Endothelial cell of umbilical vein (primary cell): ENCODE measurements around the gene DNAJC30. TPM values are rescaled to one million over a fixed set of nuclear protein-coding genes. Genes with fewer than 3 reads are reported as not detected.
"Not testable (repeated sequence)": the region's sequence is repeated elsewhere in the genome, so short reads cannot be mapped to it uniquely, and the experiment has no call there.

Source experiments
- BruUV-seq: library from RNA; stranded (reverse); fragments of 400-500 nt; replicated peaks from 2 replicates; lab custom pipeline; 2021; lab: Mats Ljungman, UMichigan
- CTCF ChIA-PET: fragments of 300-600, 350-600 bp; sonication (Branson Sonifier 250); formaldehyde crosslinking; loops from one replicate; lab custom pipeline; 2021; ENCODE audit warnings: antibody characterized with exemption, inconsistent platforms; lab: Charles Lee
- POLR2A ChIA-PET: fragments of 300-600, 350-600 bp; sonication (Branson Sonifier 250); formaldehyde crosslinking; loops from one replicate; lab custom pipeline; 2021; ENCODE audit warnings: antibody characterized with exemption, inconsistent platforms; lab: Charles Lee
- DNase-seq: peaks from one replicate; pipeline ENCODE4 v3.0.0-alpha.2; 2011; ENCODE audit warnings: low read depth, low spot score
- FAIRE-seq: peaks from 2 replicates; lab custom pipeline; 2011; peaks lifted over from hg19 to GRCh38; lab: Jason Lieb, UNC
- H2AFZ ChIP-seq: 2 replicates; pipeline ENCODE4 v1.6.0; 2012; ENCODE audit warnings: low read depth, low read length, control low read depth, inconsistent platforms
- H3K27ac ChIP-seq: 2 replicates; pipeline ENCODE4 v1.5.1; 2011; ENCODE audit warnings: low read depth, mild to moderate bottlenecking, control low read depth, low read length, moderate library complexity; ENCODE audit not compliant: insufficient read depth
- H3K27me3 ChIP-seq, 2 experiments: 2 replicates each; pipeline versions ENCODE4 v1.6.0 to v1.6.1; 2011; ENCODE audit warnings: low read length in 2 of 2, mixed read lengths in 1 of 2; ENCODE audit not compliant: control insufficient read depth in 2 of 2, insufficient read depth in 2 of 2
- H3K36me3 ChIP-seq, 2 experiments: 2 replicates in 1 of 2; 3 replicates in 1 of 2; pipeline ENCODE4 v1.5.1; 2011; ENCODE audit warnings: low read length in 2 of 2, mild to moderate bottlenecking in 1 of 2, moderate library complexity in 1 of 2; ENCODE audit not compliant: control insufficient read depth in 2 of 2, insufficient read depth in 2 of 2; ENCODE audit errors: extremely low read depth in 1 of 2
- H3K4me1 ChIP-seq: 3 replicates; pipeline ENCODE4 v1.5.1; 2011; ENCODE audit warnings: mild to moderate bottlenecking, low read length; ENCODE audit not compliant: control insufficient read depth, insufficient read depth; ENCODE audit errors: extremely low read depth
- H3K4me2 ChIP-seq: 2 replicates; pipeline ENCODE4 v1.6.1; 2011; ENCODE audit warnings: low read length, control low read depth, mixed read lengths; ENCODE audit not compliant: insufficient read depth
- H3K4me3 ChIP-seq, 3 experiments: fragments of 200-600 bp in 1 of 3; sonication (generic), shearing (Covaris generic) in 1 of 3; replicated peaks in 1 of 3; 2 replicates each; pipeline ENCODE4 v1.5.1; 2011 to 2016; ENCODE audit warnings: control low read depth in 3 of 3, low read length in 3 of 3, mild to moderate bottlenecking in 2 of 3, inconsistent platforms in 1 of 3, low read depth in 1 of 3, moderate library complexity in 1 of 3; ENCODE audit not compliant: insufficient read depth in 1 of 3
- H3K79me2 ChIP-seq: 2 replicates; pipeline ENCODE4 v1.6.0; 2012; ENCODE audit warnings: low read length, inconsistent platforms; ENCODE audit not compliant: control insufficient read depth, insufficient read depth
- H3K9ac ChIP-seq: replicated peaks from 2 replicates; pipeline ENCODE3; 2011; ENCODE audit warnings: low read length, control low read depth; ENCODE audit not compliant: insufficient read depth; ENCODE audit errors: extremely low read depth
- H3K9me1 ChIP-seq: replicated peaks from 3 replicates; pipeline ENCODE4 v1.6.0; 2011; ENCODE audit warnings: mild to moderate bottlenecking, low read length; ENCODE audit not compliant: control insufficient read depth, insufficient read depth; ENCODE audit errors: extremely low read depth
- H3K9me3 ChIP-seq: replicated peaks from 2 replicates; pipeline ENCODE4 v1.5.1; 2012; ENCODE audit warnings: low read length, inconsistent platforms; ENCODE audit not compliant: control insufficient read depth, insufficient read depth
- H4K20me1 ChIP-seq: replicated peaks from 2 replicates; pipeline ENCODE3; 2011; ENCODE audit warnings: mild to moderate bottlenecking, low read length; ENCODE audit not compliant: control insufficient read depth, insufficient read depth; ENCODE audit errors: extremely low read depth
- CTCF ChIP-seq, 2 donors: IDR thresholded peaks; 1 replicate in 1 of 2; 2 replicates in 1 of 2; pipeline ENCODE4 v1.5.1; 2011; ENCODE audit warnings: low read length in 2 of 2, mild to moderate bottlenecking in 2 of 2, moderate library complexity in 2 of 2, control low read depth in 1 of 2, inconsistent platforms in 1 of 2, low read depth in 1 of 2; ENCODE audit not compliant: insufficient read depth in 1 of 2; ENCODE audit errors: extremely low read depth in 1 of 2
- EZH2 ChIP-seq: IDR thresholded peaks from 2 replicates; pipeline ENCODE4 v1.6.1; 2012; ENCODE audit warnings: borderline replicate concordance, low read depth, mild to moderate bottlenecking, moderate library complexity, low read length, inconsistent platforms; ENCODE audit not compliant: severe bottlenecking
- FOS ChIP-seq: IDR thresholded peaks from 2 replicates; pipeline ENCODE4 v1.6.1; 2011; ENCODE audit warnings: mild to moderate bottlenecking, low read length, moderate library complexity, borderline replicate concordance; ENCODE audit not compliant: insufficient read depth
- GATA2 ChIP-seq: IDR thresholded peaks from 2 replicates; pipeline ENCODE4 v1.7.0; 2011; ENCODE audit warnings: low read depth, mild to moderate bottlenecking, moderate library complexity, mixed read lengths, low read length; ENCODE audit not compliant: insufficient read length, insufficient read depth
- JUN ChIP-seq: IDR thresholded peaks from 2 replicates; pipeline ENCODE4 v1.6.1; 2011; ENCODE audit warnings: borderline replicate concordance, low read depth; ENCODE audit not compliant: insufficient read length, insufficient read depth
- MAX ChIP-seq: IDR thresholded peaks from 2 replicates; pipeline ENCODE4 v1.6.1; 2011; ENCODE audit not compliant: insufficient read depth, insufficient read length
- MYC ChIP-seq: IDR thresholded peaks from one replicate; pipeline ENCODE4 v1.6.1; 2011; ENCODE audit warnings: mild to moderate bottlenecking, low read depth, low read length
- POLR2A ChIP-seq: IDR thresholded peaks from 2 replicates; pipeline ENCODE4 v1.6.1; 2012; ENCODE audit warnings: low read depth, mild to moderate bottlenecking, control low read depth, low read length
- POLR2AphosphoS5 ChIP-seq: IDR thresholded peaks from 2 replicates; pipeline ENCODE4 v1.6.1; 2012; ENCODE audit warnings: low read depth, mild to moderate bottlenecking, control low read depth, low read length, moderate library complexity; ENCODE audit not compliant: insufficient read depth
- dilution Hi-C: fragments of 300-500 bp; cut with MboI; formaldehyde crosslinking; loops from one replicate; pipeline ENCODE4 v1.15.0; 2019; ENCODE audit warnings: low sequenced_read_pairs; ENCODE audit not compliant: extremely low pct_ligation_motif_present
- intact Hi-C: fragments of 100-400 bp; cut with micrococcal nuclease; formaldehyde crosslinking; loops from one replicate; pipeline ENCODE4 v1.10.0; 2022
- polyA plus RNA-seq, 4 experiments: library from polyadenylated mRNA; depleted of rRNA in 3 of 4; stranded (reverse) in 3 of 4; unstranded in 1 of 4; fragments of >200 nt; gene quantifications; 2 replicates each; pipeline versions ENCODE4 v1.2.1 to v1.2.3, GENCODE V29; 2011 to 2012; ENCODE audit warnings: missing spikeins in 1 of 4
- total RNA-seq: library from RNA; stranded (reverse); gene quantifications from 2 replicates; pipeline ENCODE4 v1.2.3, GENCODE V29; 2021

The DNAJC30 gene
- total and polyA plus RNA-seq, 2 donors (not counting 3 experiments of a cell fraction or from before 2014, with no cell fraction given): 10.6 to 11.9 TPM

DNA sequence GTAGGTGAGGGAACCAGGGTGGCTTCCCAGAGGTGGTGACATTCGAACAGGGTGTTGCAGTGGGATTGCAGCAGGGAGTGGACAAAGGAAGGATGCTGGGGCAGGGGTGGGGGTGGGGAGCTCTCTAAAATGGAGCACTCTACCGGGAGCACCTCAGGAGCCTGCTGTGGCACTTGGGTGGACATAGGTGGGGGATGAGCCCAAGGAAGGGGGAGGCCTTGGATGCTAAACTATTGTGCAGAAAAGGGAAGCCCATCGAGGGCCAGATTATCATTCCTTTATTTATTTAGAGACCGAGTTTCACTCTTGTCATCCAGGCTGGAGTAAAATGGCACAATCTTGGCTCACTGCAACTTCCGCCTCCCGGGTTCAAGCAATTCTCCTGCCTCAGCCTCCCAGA, 39.5 kb upstream of the DNAJC30 start:
- TF ChIP-seq POLR2AphosphoS5 (no peak), FOS (no peak), JUN (no peak), MYC (no peak), GATA2 (no peak), MAX (no peak), EZH2 (no peak), CTCF (IDR thresholded peaks at IDR 0.05; ENCODE audit: extremely low read depth in 1 of 2, insufficient read depth in 1 of 2, low read depth in 1 of 2, low read length in 2 of 2) (no peak), POLR2A (no peak)
- Histone ChIP-seq H3K9me3 (no peaks in the 10 kb centered on the region), H4K20me1 (no peaks in the 10 kb centered on the region), H3K27me3 (no peaks in the 10 kb centered on the region), H3K9ac (no peak overlapping the region), H3K79me2 (peaks cover 8% of the 10 kb centered on the region), H3K4me1 (peaks cover 9% of the 10 kb centered on the region), H2AFZ (no peak overlapping the region), H3K4me3 (no peak overlapping the region), H3K9me1 (no peaks in the 10 kb centered on the region), H3K36me3 (no peaks in the 10 kb centered on the region), H3K4me2 (no peak overlapping the region), H3K27ac (no peak overlapping the region)
- POLR2A ChIA-PET: no interaction called here
- dilution Hi-C loops (no loop called here), intact Hi-C loops (no loop called here)
- DNase-seq (no peak), FAIRE-seq (no peak)
- CTCF ChIA-PET: interaction anchor here (0.9 to 8.6 kb wide), 4 partner anchors 9 to 112 kb away, joined by 3 to 270 read pairs (median 4); no protein-coding TSS in a partner anchor
- no TSS peak for BruUV-seq

DNA sequence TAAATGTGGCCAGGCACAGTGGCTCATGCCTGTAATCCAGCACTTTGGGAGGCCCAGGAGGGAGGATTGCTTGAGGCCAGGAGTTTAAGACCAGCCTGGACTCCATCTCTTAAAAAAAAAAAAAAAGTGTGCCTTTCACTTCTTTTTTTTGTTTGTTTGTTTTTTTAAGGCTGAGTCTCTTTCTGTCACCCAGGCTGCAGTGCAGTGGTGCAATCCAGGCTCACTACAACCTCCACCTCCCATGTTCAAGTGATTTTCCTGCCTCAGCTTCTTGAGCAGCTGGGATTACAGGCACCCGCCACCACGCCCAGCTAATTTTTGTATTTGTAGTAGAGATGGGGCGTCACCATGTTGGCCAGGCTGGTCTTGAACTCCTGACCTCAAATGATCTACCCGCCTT, 38.9 kb upstream of the DNAJC30 start:
- DNase-seq, H4K20me1 ChIP-seq, POLR2A ChIA-PET, H3K9me1 ChIP-seq, H3K27ac ChIP-seq, H2AFZ ChIP-seq, H3K36me3 ChIP-seq, intact Hi-C loops, H3K27me3 ChIP-seq, FAIRE-seq, H3K4me2 ChIP-seq, H3K4me3 ChIP-seq, H3K9me3 ChIP-seq, BruUV-seq, H3K9ac ChIP-seq, dilution Hi-C loops: not testable (repeated sequence)
- CTCF ChIA-PET: interaction anchor here (1.0 to 8.6 kb wide), 3 partner anchors 10 to 111 kb away, joined by 5 to 270 read pairs (median 6); no protein-coding TSS in a partner anchor
- H3K79me2 ChIP-seq: peaks cover 14% of the 10 kb centered on the region
- H3K4me1 ChIP-seq: peaks cover 15% of the 10 kb centered on the region
